ES-I3 (cell line): ENCODE results near the gene ATP6V1C2.
A peak's percentile ranks its signal among the peaks of the same experiment; 100 is the strongest.
"Not testable (repeated sequence)": the region's sequence is repeated elsewhere in the genome, so short reads cannot be mapped to it uniquely, and the experiment has no call there.

ENCODE experiments used
- H3K36me3 ChIP-seq: 2 replicates; pipeline ENCODE4 v1.6.1; 2013; ENCODE audit warnings: mild to moderate bottlenecking, low read length, control low read depth, moderate library complexity; ENCODE audit not compliant: insufficient read depth
- H3K4me1 ChIP-seq: 2 replicates; pipeline ENCODE4 v1.6.1; 2013; ENCODE audit warnings: mild to moderate bottlenecking, control low read depth, low read length; ENCODE audit not compliant: insufficient read depth
- H3K9ac ChIP-seq: 2 replicates; pipeline ENCODE4 v1.6.1; 2013; ENCODE audit warnings: low read depth, mild to moderate bottlenecking, low read length, moderate library complexity
- H3K9me3 ChIP-seq: 2 replicates; pipeline ENCODE4 v1.6.1; 2013; ENCODE audit warnings: mild to moderate bottlenecking, low read length, moderate library complexity; ENCODE audit not compliant: control insufficient read depth, insufficient read depth

The ATP6V1C2 gene

GRCh38 chr2:10792001-10792634 lies 70.7 kb downstream of the ATP6V1C2 start:
- Histone ChIP-seq H3K9me3 (no peaks in the 10 kb centered on the region), H3K9ac (no peak overlapping the region), H3K4me1 (no peaks in the 10 kb centered on the region), H3K36me3 (peaks cover 48% of the 10 kb centered on the region)

- Histone ChIP-seq H3K4me1 (no peaks in the 10 kb centered on the region), H3K9me3 (no peaks in the 10 kb centered on the region), H3K9ac (no peak overlapping the region), H3K36me3 (peaks cover 47% of the 10 kb centered on the region)
Observed at GRCh38 chr2:10792660-10793400, 71.4 kb downstream of the ATP6V1C2 start.

DNA sequence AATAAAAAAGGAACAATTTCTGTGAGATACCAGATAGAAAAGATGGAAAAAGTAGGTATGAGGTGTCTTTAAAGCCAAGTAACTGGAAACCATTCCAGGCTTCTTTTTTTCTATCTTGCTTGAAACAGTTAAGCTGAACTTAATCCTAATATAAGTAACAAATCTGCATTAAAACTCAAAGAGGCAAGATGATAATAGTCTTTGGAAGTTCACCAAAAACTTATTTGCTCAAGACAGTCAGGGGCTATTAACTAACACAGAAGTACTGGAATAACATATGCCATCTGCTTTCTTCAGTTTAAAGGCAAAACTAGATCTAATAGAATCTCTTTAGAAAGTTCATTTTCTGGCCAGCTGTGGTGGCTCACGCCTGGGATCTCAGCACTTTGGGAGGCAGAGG lies 72.4 kb downstream of the ATP6V1C2 start:
- no peak overlapping the region for H3K9ac ChIP-seq
- H3K9me3 ChIP-seq, result no peaks in the 10 kb centered on the region
- peaks cover 38% of the 10 kb centered on the region for H3K36me3 ChIP-seq
- H3K4me1 ChIP-seq, result no peaks in the 10 kb centered on the region

- Histone ChIP-seq H3K9me3 (no peaks in the 10 kb centered on the region), H3K4me1 (no peaks in the 10 kb centered on the region), H3K36me3 (peaks cover 37% of the 10 kb centered on the region), H3K9ac (no peak overlapping the region)
Observed at GRCh38 chr2:10794876-10795275, 73.4 kb downstream of the ATP6V1C2 start.

DNA sequence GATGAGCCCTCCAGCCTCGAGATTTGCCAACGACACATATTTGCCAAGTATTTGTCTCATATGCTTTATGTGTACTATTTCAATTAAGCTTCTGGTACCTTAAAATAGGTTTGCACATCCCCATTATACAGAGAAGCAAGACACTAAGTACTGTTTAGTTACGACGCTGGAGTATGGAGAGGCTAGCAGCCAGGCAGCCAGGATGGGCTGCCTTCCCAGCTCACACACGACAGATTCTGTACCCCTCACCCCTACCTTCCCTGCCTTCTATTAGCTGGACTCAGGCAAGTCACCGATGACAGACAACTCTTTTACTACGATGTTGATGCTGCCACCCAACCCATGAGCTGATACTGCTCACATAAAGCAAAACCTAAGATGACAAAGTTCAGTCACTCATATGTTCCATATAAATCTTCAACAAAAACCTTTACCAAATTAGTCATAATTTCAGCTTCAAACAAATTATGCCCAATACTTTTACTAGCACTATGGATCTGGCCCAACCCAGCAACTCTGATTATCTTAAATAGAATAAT lies 74.1 kb downstream of the ATP6V1C2 start:
- H3K9me3 ChIP-seq, result no peaks in the 10 kb centered on the region
- H3K9ac ChIP-seq, result no peak overlapping the region
- H3K36me3 ChIP-seq, result peaks cover 32% of the 10 kb centered on the region
- H3K4me1 ChIP-seq, result no peaks in the 10 kb centered on the region

GRCh38 chr2:10796703-10797102 lies 75.3 kb downstream of the ATP6V1C2 start:
- peaks cover 32% of the 10 kb centered on the region for H3K36me3 ChIP-seq
- H3K9me3 ChIP-seq, result no peaks in the 10 kb centered on the region
- no peaks in the 10 kb centered on the region for H3K4me1 ChIP-seq
- no peak overlapping the region for H3K9ac ChIP-seq

- Histone ChIP-seq H3K36me3 (peaks cover 32% of the 10 kb centered on the region), H3K9me3 (no peaks in the 10 kb centered on the region), H3K9ac (no peak overlapping the region), H3K4me1 (no peaks in the 10 kb centered on the region)
Observed at GRCh38 chr2:10798783-10799182, 77.4 kb downstream of the ATP6V1C2 start.

DNA sequence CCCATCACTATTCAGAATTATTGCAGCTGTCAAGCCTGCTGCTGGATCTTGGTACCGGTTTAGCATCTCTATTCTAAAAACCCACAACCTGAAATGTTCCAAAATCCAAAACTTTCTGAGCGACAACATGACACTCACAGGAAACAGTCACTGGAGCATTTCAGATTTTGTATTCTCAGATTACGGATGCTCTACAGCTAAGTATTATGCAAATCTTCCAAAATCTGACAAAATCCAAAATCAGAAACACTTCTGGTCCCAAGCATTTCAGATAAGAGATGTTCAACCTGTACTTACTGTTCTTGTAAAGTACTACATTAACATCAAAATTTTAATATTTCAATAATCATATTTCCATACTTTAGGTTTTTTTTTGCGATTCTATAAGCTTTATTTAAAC lies 78.7 kb downstream of the ATP6V1C2 start:
- Histone ChIP-seq H3K9ac (no peak overlapping the region), H3K4me1 (no peaks in the 10 kb centered on the region), H3K36me3 (peaks cover 29% of the 10 kb centered on the region), H3K9me3 (no peaks in the 10 kb centered on the region)

GRCh38 chr2:10802657-10803056 lies 81.2 kb downstream of the ATP6V1C2 start:
- Histone ChIP-seq H3K9me3 (no peaks in the 10 kb centered on the region), H3K9ac (no peak overlapping the region), H3K4me1 (no peaks in the 10 kb centered on the region), H3K36me3 (peaks cover 14% of the 10 kb centered on the region)

GRCh38 chr2:10805990-10806389 lies 84.6 kb downstream of the ATP6V1C2 start:
- H3K36me3 ChIP-seq, result peaks cover 18% of the 10 kb centered on the region
- not testable (repeated sequence) for H3K4me1 ChIP-seq, H3K9me3 ChIP-seq, H3K9ac ChIP-seq

GRCh38 chr2:10806543-10806942 lies 85.1 kb downstream of the ATP6V1C2 start:
- Histone ChIP-seq H3K36me3 (peaks cover 12% of the 10 kb centered on the region), H3K9me3 (no peaks in the 10 kb centered on the region), H3K4me1 (peaks cover 7% of the 10 kb centered on the region), H3K9ac (no peak overlapping the region)

GRCh38 chr2:10810202-10811161 lies 89.1 kb downstream of the ATP6V1C2 start:
- peaks cover 5% of the 10 kb centered on the region; the same call in 1 of the 2 replicates for H3K36me3 ChIP-seq
- peaks cover 13% of the 10 kb centered on the region for H3K4me1 ChIP-seq
- H3K9me3 ChIP-seq, result no peaks in the 10 kb centered on the region
- peak overlapping the region; percentile 87; the same call in 1 of the 2 replicates for H3K9ac ChIP-seq

GRCh38 chr2:10811517-10811916 lies 90.1 kb downstream of the ATP6V1C2 start:
- Histone ChIP-seq H3K9ac (peak overlapping the region; percentile 87), H3K9me3 (no peaks in the 10 kb centered on the region), H3K36me3 (peaks cover 5% of the 10 kb centered on the region; the same call in 1 of the 2 replicates), H3K4me1 (peaks cover 13% of the 10 kb centered on the region)
